ENCODE data around the gene KIF26B.

The KIF26B gene

DNA sequence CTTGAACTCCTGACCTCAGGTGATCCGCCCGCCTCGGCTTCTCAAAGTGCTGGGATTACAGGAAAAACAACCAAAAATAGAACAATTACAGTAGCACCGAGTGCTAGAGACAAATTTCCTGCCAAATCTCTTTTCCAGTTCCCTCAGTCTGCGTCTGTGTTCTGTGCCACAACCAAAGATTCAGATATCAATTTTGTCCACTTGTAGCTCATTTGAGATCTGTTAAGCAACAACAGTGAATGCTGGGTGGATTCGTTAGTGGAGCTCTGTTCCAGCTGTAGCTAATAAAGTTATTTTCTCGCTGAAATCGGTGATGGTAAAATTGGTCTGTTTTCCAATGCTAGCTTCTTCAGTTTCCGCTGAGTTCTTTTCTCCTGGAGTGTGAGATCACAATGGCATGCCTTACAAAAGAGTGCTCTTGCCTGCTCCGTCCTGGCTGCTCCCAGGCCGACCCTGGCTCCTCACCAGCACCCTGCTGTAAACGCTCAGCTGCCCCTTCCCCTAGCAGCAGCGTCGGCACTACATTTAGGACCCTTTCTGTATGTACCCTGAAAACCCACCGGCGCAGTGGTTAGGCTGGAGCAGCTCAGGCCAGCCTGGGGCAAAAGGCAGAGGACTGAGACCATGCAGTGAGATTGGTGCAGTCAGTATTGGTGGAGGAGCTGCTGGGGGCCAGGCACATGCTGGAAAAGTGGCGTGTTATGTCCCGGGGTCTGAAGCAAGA, 395.4 kb downstream of the KIF26B start:
- Histone ChIP-seq H3K9ac (ENCODE audit: low read depth, low read length, poor library complexity, severe bottlenecking) (no peak overlapping the region), H3K36me3 (ENCODE audit: insufficient read depth, low read length) (no peaks in the 10 kb centered on the region), H4K20me1 (ENCODE audit: insufficient read depth, low read length, poor library complexity, severe bottlenecking) (no peaks in the 10 kb centered on the region), H3K9me2 (replicated peaks; ENCODE audit: low read depth, low read length) (no peaks in the 10 kb centered on the region), H3K79me2 (ENCODE audit: insufficient read depth, low read length) (no peaks in the 10 kb centered on the region), H3K4me2 (ENCODE audit: low read depth, low read length, poor library complexity, severe bottlenecking) (no peak overlapping the region), H3F3A (ENCODE audit: low read depth) (no peaks in the 10 kb centered on the region), H3K27me3 (ENCODE audit: insufficient read depth, low read length, poor library complexity, severe bottlenecking) (no peaks in the 10 kb centered on the region), H3K9me3 (ENCODE audit: insufficient read depth, low read depth, low read length) (no peaks in the 10 kb centered on the region), H3K4me1 (ENCODE audit: insufficient read depth, low read length, poor library complexity, severe bottlenecking) (no peaks in the 10 kb centered on the region), H3K4me3 (ENCODE audit: low read length, poor library complexity, severe bottlenecking) (no peak overlapping the region), H2AFZ (ENCODE audit: low read length) (peak overlapping the region; percentile 30)
- no peak for TF ChIP-seq EZH2phosphoT487 (IDR thresholded peaks at IDR 0.05; ENCODE audit: borderline replicate concordance)
- TF ChIP-seq, protein P1, sequence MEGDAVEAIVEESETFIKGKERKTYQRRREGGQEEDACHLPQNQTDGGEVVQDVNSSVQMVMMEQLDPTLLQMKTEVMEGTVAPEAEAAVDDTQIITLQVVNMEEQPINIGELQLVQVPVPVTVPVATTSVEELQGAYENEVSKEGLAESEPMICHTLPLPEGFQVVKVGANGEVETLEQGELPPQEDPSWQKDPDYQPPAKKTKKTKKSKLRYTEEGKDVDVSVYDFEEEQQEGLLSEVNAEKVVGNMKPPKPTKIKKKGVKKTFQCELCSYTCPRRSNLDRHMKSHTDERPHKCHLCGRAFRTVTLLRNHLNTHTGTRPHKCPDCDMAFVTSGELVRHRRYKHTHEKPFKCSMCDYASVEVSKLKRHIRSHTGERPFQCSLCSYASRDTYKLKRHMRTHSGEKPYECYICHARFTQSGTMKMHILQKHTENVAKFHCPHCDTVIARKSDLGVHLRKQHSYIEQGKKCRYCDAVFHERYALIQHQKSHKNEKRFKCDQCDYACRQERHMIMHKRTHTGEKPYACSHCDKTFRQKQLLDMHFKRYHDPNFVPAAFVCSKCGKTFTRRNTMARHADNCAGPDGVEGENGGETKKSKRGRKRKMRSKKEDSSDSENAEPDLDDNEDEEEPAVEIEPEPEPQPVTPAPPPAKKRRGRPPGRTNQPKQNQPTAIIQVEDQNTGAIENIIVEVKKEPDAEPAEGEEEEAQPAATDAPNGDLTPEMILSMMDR (conservative IDR thresholded peaks at IDR 0.05; ENCODE audit: low read length) = no peak

DNA sequence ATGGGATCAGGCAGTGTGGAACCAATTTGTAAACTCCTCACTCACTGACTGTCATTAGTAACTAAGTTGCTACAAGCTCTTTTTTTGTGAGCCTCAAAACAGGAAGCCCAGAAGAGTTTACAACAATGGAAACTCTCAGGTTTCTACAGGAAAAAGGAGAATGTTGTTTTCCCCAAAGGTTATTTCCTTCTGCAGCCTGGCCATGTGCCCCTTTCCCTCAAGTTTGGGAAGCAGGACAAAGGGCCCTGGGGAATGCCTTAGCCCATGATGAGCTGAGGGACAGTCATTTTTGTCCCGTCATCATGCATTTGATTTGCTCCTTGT, 395.9 kb downstream of the KIF26B start:
- Histone ChIP-seq H3F3A (ENCODE audit: low read depth) (no peaks in the 10 kb centered on the region), H3K27me3 (ENCODE audit: insufficient read depth, low read length, poor library complexity, severe bottlenecking) (no peaks in the 10 kb centered on the region), H3K4me3 (ENCODE audit: low read length, poor library complexity, severe bottlenecking) (no peak overlapping the region), H3K9me2 (replicated peaks; ENCODE audit: low read depth, low read length) (no peaks in the 10 kb centered on the region), H3K9ac (ENCODE audit: low read depth, low read length, poor library complexity, severe bottlenecking) (no peak overlapping the region), H4K20me1 (ENCODE audit: insufficient read depth, low read length, poor library complexity, severe bottlenecking) (no peaks in the 10 kb centered on the region), H3K36me3 (ENCODE audit: insufficient read depth, low read length) (no peaks in the 10 kb centered on the region), H2AFZ (ENCODE audit: low read length) (peak overlapping the region; percentile 30), H3K4me2 (ENCODE audit: low read depth, low read length, poor library complexity, severe bottlenecking) (no peak overlapping the region), H3K9me3 (ENCODE audit: insufficient read depth, low read depth, low read length) (no peaks in the 10 kb centered on the region), H3K79me2 (ENCODE audit: insufficient read depth, low read length) (no peaks in the 10 kb centered on the region), H3K4me1 (ENCODE audit: insufficient read depth, low read length, poor library complexity, severe bottlenecking) (no peaks in the 10 kb centered on the region)
- TF ChIP-seq, protein P1 (conservative IDR thresholded peaks at IDR 0.05; ENCODE audit: low read length) = no peak
- no peak for TF ChIP-seq EZH2phosphoT487 (IDR thresholded peaks at IDR 0.05; ENCODE audit: borderline replicate concordance)

DNA sequence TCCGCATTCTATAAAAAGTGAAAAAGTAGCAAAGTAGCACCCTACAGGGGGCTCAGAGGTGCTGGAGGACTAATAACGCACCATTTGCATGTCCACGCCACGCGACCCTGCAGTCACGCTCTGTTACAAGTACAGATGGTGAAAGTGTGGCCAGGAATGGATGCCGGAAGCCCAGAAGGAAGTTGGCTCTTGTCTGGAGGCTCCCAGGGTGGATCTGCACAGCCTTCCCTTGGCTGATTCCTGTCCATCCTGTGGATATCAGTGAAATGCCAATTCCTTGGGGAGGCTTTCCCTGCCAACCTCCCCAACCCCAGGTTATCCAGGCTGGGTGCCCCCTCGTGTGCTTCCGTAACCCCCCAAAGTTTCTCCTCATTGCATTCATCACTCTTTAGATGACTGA, 396.8 kb downstream of the KIF26B start:
- H3K27me3 ChIP-seq (ENCODE audit: insufficient read depth, low read length, poor library complexity, severe bottlenecking) = no peaks in the 10 kb centered on the region
- H3K9me2 ChIP-seq (replicated peaks; ENCODE audit: low read depth, low read length) = no peaks in the 10 kb centered on the region
- no peak overlapping the region for H3K9ac ChIP-seq (ENCODE audit: low read depth, low read length, poor library complexity, severe bottlenecking)
- no peaks in the 10 kb centered on the region for H3K4me1 ChIP-seq (ENCODE audit: insufficient read depth, low read length, poor library complexity, severe bottlenecking)
- H3K9me3 ChIP-seq (ENCODE audit: insufficient read depth, low read depth, low read length) = no peaks in the 10 kb centered on the region
- no peaks in the 10 kb centered on the region for H3K79me2 ChIP-seq (ENCODE audit: insufficient read depth, low read length)
- H2AFZ ChIP-seq (ENCODE audit: low read length) = no peak overlapping the region
- no peaks in the 10 kb centered on the region for H3F3A ChIP-seq (ENCODE audit: low read depth)
- H3K4me3 ChIP-seq (ENCODE audit: low read length, poor library complexity, severe bottlenecking) = no peak overlapping the region
- TF ChIP-seq, protein P1 (conservative IDR thresholded peaks at IDR 0.05; ENCODE audit: low read length) = no peak
- TF ChIP-seq EZH2phosphoT487 (IDR thresholded peaks at IDR 0.05; ENCODE audit: borderline replicate concordance) = no peak
- no peaks in the 10 kb centered on the region for H3K36me3 ChIP-seq (ENCODE audit: insufficient read depth, low read length)
- H3K4me2 ChIP-seq (ENCODE audit: low read depth, low read length, poor library complexity, severe bottlenecking) = no peak overlapping the region
- no peaks in the 10 kb centered on the region for H4K20me1 ChIP-seq (ENCODE audit: insufficient read depth, low read length, poor library complexity, severe bottlenecking)

Data from Loucy (cell line).